DND-41 (cell line): ENCODE data around the gene EFHC1.
A peak's percentile ranks its signal among the peaks of the same experiment; 100 is the strongest.

Experiments used
- ATAC-seq: fragments of 200-7000 bp; cut with Tn5 transposase; 3 replicates; pipeline ENCODE4 v1.9.1; 2021; ENCODE audit warnings: low read depth; ENCODE audit not compliant: insufficient read depth
- DNase-seq: peaks from one replicate; pipeline ENCODE4 v3.0.0-alpha.2; 2020
- H2AFZ ChIP-seq: 2 replicates; pipeline ENCODE4 v1.6.0; 2012; ENCODE audit warnings: low read depth, low read length
- H3K27ac ChIP-seq: 2 replicates; pipeline ENCODE4 v1.5.1; 2012; ENCODE audit warnings: low read length, inconsistent platforms
- H3K27me3 ChIP-seq: fragments of 200-600 bp; sonication (generic); 2 replicates; pipeline ENCODE4 v1.6.0; 2012; ENCODE audit warnings: low read length, mild to moderate bottlenecking, inconsistent platforms; ENCODE audit not compliant: insufficient read depth, poor library complexity
- H3K36me3 ChIP-seq: 2 replicates; pipeline ENCODE4 v1.5.1; 2012; ENCODE audit warnings: low read length, inconsistent platforms; ENCODE audit not compliant: insufficient read depth
- H3K4me1 ChIP-seq: 2 replicates; pipeline ENCODE4 v1.5.1; 2012; ENCODE audit warnings: mild to moderate bottlenecking, low read length; ENCODE audit not compliant: insufficient read depth
- H3K4me2 ChIP-seq: 2 replicates; pipeline ENCODE4 v1.6.0; 2012; ENCODE audit warnings: mild to moderate bottlenecking, moderate library complexity, low read length, inconsistent platforms; ENCODE audit not compliant: insufficient read depth
- H3K4me3 ChIP-seq, 2 experiments: fragments of 200-600 bp in 1 of 2; shearing (Covaris generic) in 1 of 2; 2 replicates each; pipeline ENCODE4 v1.5.1; 2012 to 2016; ENCODE audit warnings: inconsistent platforms in 2 of 2, low read length in 2 of 2, mild to moderate bottlenecking in 2 of 2, low read depth in 1 of 2, moderate library complexity in 1 of 2
- H3K79me2 ChIP-seq: 2 replicates; pipeline ENCODE4 v1.6.0; 2012; ENCODE audit warnings: low read length, inconsistent platforms; ENCODE audit not compliant: insufficient read depth
- H3K9ac ChIP-seq: 2 replicates; pipeline ENCODE4 v1.6.0; 2012; ENCODE audit warnings: low read depth, mild to moderate bottlenecking, inconsistent platforms, low read length, moderate library complexity
- H3K9me3 ChIP-seq: 2 replicates; pipeline ENCODE4 v1.5.1; 2012; ENCODE audit warnings: low read length, moderate library complexity, mild to moderate bottlenecking, inconsistent platforms; ENCODE audit not compliant: insufficient read depth, severe bottlenecking
- H4K20me1 ChIP-seq: 2 replicates; pipeline ENCODE4 v1.6.0; 2012; ENCODE audit warnings: low read length; ENCODE audit not compliant: insufficient read depth
- CTCF ChIP-seq: IDR thresholded peaks from 2 replicates; pipeline ENCODE4 v1.5.1; 2012; ENCODE audit warnings: borderline replicate concordance, low read length, moderate library complexity, mild to moderate bottlenecking; ENCODE audit not compliant: poor library complexity, severe bottlenecking; ENCODE audit errors: extremely low read depth
- EZH2 ChIP-seq: IDR thresholded peaks from 3 replicates; pipeline ENCODE4 v1.6.1; 2012; ENCODE audit warnings: borderline replicate concordance, low read depth, mild to moderate bottlenecking, moderate library complexity, low read length, inconsistent platforms; ENCODE audit not compliant: severe bottlenecking

EFHC1 gene

GRCh38 chr6:52538252-52538900, 118.2 kb downstream of the EFHC1 start:
- Histone ChIP-seq H3K9me3 (no peaks in the 10 kb centered on the region), H3K36me3 (peaks cover 3% of the 10 kb centered on the region; the same call in 1 of the 2 replicates), H3K4me2 (peak overlapping the region; percentile 56), H3K27me3 (no peaks in the 10 kb centered on the region), H3K9ac (peak overlapping the region; percentile 44), H3K4me3 (peak overlapping the region in 1 of 2 experiments; percentile 44; a peak in 2 of 4 replicates), H3K27ac (peak overlapping the region; percentile 89), H4K20me1 (no peaks in the 10 kb centered on the region), H3K4me1 (peaks cover 73% of the 10 kb centered on the region), H3K79me2 (peaks cover 39% of the 10 kb centered on the region), H2AFZ (0 out of 2 replicates have a peak overlapping the region, but pooled peaks have one; percentile 36)
- DNase-seq (no peak), ATAC-seq (no peak)
- TF ChIP-seq EZH2 (no peak), CTCF (no peak)

- no peak overlapping the region for H3K4me3 ChIP-seq
- no peak for DNase-seq
- no peaks in the 10 kb centered on the region for H4K20me1 ChIP-seq
- H3K9ac ChIP-seq, result peak overlapping the region; percentile 44; the same call in 1 of the 2 replicates
- peak overlapping the region; percentile 89 for H3K27ac ChIP-seq
- H3K79me2 ChIP-seq, result peaks cover 41% of the 10 kb centered on the region
- H3K36me3 ChIP-seq, result no peaks in the 10 kb centered on the region
- peak overlapping the region; percentile 56 for H3K4me2 ChIP-seq
- no peaks in the 10 kb centered on the region for H3K9me3 ChIP-seq
- no peak for ATAC-seq
- H3K27me3 ChIP-seq, result no peaks in the 10 kb centered on the region
- no peak overlapping the region for H2AFZ ChIP-seq
- H3K4me1 ChIP-seq, result peaks cover 72% of the 10 kb centered on the region
- TF ChIP-seq CTCF (no peak), EZH2 (no peak)
Measured at GRCh38 chr6:52538901-52539354, 118.8 kb downstream of the EFHC1 start.

- ATAC-seq, result no peak
- H3K4me2 ChIP-seq, result no peak overlapping the region
- H4K20me1 ChIP-seq, result no peaks in the 10 kb centered on the region
- H3K4me3 ChIP-seq, result no peak overlapping the region
- H3K9me3 ChIP-seq, result no peaks in the 10 kb centered on the region
- peak overlapping the region; percentile 89 for H3K27ac ChIP-seq
- peaks cover 41% of the 10 kb centered on the region for H3K79me2 ChIP-seq
- H2AFZ ChIP-seq, result no peak overlapping the region
- H3K36me3 ChIP-seq, result no peaks in the 10 kb centered on the region
- H3K9ac ChIP-seq, result no peak overlapping the region
- H3K4me1 ChIP-seq, result peaks cover 65% of the 10 kb centered on the region
- no peak for DNase-seq
- TF ChIP-seq EZH2 (no peak), CTCF (no peak)
- no peaks in the 10 kb centered on the region for H3K27me3 ChIP-seq
Measured at GRCh38 chr6:52539607-52540006, 119.5 kb downstream of the EFHC1 start.
